ENCODE data around the gene ATPAF2.

Gene ATPAF2

GRCh38 chr17:17985153-17985552 is 53.8 kb downstream of the ATPAF2 start:
- DNase-seq: no peak

- no peak for DNase-seq
Observed at GRCh38 chr17:17983776-17984175, 55.2 kb downstream of the ATPAF2 start.

GRCh38 chr17:17983376-17983775 is 55.6 kb downstream of the ATPAF2 start:
- no peak for DNase-seq

GRCh38 chr17:17982801-17983200 is 56.2 kb downstream of the ATPAF2 start:
- no peak for DNase-seq

- no peak for DNase-seq
Observed at GRCh38 chr17:17981330-17981729, 57.6 kb downstream of the ATPAF2 start.

- no peak for DNase-seq
Observed at GRCh38 chr17:17979778-17980177, 59.2 kb downstream of the ATPAF2 start.

- DNase-seq: no peak
Observed at GRCh38 chr17:17978481-17979424, 60.2 kb downstream of the ATPAF2 start.

GRCh38 chr17:17976931-17977570 is 61.9 kb downstream of the ATPAF2 start:
- no peak for DNase-seq

GRCh38 chr17:17975436-17975835 is 63.5 kb downstream of the ATPAF2 start:
- no peak for DNase-seq

GRCh38 chr17:17972952-17973254 is 66.1 kb downstream of the ATPAF2 start:
- no peak for DNase-seq

GRCh38 chr17:17972126-17972951 is 66.6 kb downstream of the ATPAF2 start, which contains the start of the genes DRC3 and TOM1L2:
Gene DRC3 (plus strand): TSS chr17:17972862. CDS start chr17:17977599, 4,737 bp downstream.
Gene TOM1L2 (minus strand): TSS chr17:17972400. CDS start chr17:17972313, 87 bp downstream.
- DNase-seq: peak; percentile 100

GRCh38 chr17:17971431-17972125 is 67.4 kb downstream of the ATPAF2 start:
- peak in 4 of 5 donors; percentile 20 to 28 (median 25) for DNase-seq

GRCh38 chr17:17970699-17971430 is 68.1 kb downstream of the ATPAF2 start:
- DNase-seq: no peak

All from T-helper 1 cell (primary cell).